ENCODE measurements around the gene SPOP.
"Not testable (repeated sequence)": the region's sequence is repeated elsewhere in the genome, so short reads cannot be mapped to it uniquely, and the experiment has no call there.

SPOP gene

GRCh38 chr17:49570540-49571242 is 107.2 kb downstream of the SPOP start:
- no peak for DNase-seq

DNA sequence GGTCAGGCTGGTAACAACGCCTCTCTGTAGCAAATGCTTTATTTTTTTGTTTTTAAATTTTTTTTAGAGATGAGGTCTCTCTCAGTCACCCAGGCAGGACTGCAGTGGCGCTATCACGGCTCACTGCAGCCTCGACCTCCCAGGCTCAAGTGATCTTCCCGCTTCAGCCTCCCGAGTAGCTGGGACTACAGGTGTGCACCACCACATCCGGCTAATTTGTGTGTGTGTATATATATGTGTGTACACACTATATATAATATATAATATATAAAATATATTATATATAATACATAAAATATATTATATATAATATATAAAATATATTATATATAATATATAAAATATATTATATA is 109.2 kb downstream of the SPOP start:
- not testable (repeated sequence) for DNase-seq

DNA sequence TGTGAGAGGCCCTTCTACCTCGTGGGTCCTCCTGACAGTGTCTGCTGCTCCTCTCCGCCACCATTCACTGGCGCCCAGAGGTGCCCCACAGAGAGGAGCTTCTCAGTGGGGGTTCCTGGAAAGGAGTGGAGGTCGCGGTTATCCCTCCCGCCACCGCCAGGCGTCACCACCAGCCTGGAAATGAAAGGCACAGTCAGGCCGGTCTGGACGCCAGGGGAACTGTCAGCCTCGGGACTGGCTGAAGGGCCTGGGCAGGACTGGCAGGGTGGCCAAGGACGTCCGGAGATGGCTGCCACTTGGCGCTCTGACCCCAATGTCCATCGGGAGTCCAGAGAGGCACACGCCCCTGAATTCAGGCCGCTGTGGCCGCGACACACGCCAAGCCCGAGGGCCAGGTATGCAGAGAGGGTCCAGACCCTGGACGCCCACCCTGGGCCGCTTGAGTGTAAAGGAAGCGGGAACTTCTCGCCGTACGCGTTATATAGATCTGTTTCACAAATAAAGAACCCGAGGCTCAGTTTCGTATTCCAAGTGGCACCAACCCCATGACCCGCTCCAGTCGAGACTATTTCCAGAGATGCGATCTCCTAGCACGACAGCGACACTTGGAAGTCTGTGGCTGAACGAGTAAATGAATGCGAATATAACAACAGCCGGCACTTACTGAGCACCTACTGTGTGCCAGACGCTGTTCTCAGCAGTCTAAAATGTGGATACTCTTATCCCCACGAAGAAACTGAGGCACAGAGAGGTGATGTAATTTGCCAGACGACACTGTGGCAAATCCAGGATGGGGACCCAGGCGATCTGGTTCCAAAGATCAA is 109.8 kb downstream of the SPOP start:
- DNase-seq, result no peak

DNA sequence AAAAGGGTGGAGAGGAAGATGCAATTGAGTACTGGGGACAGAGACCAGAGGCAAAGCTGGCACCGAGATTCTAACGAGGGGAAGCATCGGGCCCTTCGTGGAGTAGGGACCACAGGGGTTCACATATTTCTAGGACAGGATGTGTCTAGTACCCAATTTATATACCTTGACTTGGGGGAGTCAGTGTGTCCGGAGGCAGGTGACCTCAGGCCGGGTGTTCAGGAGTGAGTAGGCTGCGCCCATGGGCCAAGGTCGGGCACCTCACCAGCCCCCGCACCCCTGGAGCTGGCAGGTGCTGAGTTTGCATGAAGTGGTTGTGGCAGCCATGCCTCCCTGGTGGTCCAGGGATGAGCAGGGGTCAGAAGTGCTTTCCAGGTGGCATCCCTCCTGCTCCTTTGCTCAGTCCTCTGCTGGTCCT is 110.8 kb downstream of the SPOP start:
- DNase-seq, result no peak

GRCh38 chr17:49566668-49567071 is 111.2 kb downstream of the SPOP start:
- no peak for DNase-seq

- peak; percentile 70 for DNase-seq
Observed at GRCh38 chr17:49565948-49566491, 111.9 kb downstream of the SPOP start.

GRCh38 chr17:49564638-49565037 is 113.3 kb downstream of the SPOP start:
- no peak for DNase-seq

DNA sequence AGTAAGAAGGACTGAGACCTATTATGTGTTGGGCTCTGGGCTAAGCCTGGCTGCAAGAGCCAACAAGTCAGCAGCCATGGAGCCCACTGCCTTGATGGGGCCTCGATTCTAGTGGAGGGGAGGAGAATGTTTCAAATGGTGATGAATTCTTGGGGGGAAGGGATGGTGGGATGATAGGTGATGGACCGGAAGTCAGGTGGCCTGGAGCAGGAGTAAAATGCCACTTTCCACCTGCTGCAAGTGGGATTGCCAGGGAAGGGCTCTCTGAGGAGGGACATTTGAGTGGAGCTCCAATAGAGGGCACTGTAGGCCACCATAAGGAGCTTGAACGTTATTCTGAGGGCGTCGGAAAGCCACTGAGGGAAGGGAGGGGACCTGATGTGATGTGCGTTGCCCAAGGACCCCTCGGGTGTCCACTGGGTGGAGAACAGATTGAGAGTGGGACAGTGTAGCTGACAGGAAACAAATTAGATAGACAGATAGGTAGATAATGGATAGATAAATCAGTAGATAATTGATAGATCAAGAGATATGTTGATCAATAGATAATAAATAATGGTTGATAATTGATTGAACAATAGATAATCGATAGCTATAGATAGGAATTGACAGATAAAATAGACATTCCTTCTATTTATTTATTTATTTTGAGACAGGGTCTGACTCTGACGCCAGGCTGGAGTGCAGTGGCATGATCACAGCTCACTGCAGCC is 120.4 kb downstream of the SPOP start:
- no peak for DNase-seq

- no peak for DNase-seq
Observed at GRCh38 chr17:49556223-49556943, 121.5 kb downstream of the SPOP start.

- no peak for DNase-seq
Observed at GRCh38 chr17:49555495-49556222, 122.2 kb downstream of the SPOP start.

DNA sequence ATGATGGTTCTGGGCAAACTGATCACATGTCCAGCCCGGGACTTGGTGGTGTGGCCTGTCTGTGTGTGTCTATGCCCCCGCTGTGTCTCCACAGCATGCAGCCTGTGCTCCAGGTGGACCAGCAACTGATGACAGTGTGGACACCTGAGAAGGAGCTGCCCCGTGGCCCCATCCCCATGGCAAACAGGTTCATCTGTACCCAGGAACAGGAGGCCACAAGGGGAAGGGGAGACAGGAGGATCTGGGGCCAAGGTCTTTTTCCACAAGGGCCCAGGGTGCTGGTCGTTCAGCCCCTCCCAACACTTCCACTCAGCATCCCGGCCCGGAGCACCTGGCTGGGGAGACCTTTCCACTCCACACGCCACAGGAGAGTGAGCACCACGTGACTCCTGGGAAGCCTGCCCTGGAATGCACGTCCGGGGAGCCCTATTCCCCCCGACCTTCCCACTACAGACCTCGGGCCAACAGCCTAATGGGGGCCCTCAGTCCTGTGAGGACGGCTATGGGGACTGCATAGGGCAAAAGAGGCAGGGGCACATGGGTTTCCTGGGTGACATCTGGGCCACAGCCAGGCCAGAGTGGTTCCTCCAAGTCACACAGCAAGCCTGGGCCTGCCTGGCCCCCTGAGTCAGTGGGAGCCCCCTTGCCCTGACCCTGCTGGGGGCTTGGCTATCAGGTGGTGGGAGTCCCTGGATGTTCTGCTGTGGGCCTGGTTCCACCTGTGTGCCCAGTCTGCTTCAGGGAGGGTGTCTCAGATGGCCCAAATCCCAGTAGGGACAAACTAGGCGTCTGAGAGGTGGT is 123.0 kb downstream of the SPOP start:
- no peak for DNase-seq

DNA sequence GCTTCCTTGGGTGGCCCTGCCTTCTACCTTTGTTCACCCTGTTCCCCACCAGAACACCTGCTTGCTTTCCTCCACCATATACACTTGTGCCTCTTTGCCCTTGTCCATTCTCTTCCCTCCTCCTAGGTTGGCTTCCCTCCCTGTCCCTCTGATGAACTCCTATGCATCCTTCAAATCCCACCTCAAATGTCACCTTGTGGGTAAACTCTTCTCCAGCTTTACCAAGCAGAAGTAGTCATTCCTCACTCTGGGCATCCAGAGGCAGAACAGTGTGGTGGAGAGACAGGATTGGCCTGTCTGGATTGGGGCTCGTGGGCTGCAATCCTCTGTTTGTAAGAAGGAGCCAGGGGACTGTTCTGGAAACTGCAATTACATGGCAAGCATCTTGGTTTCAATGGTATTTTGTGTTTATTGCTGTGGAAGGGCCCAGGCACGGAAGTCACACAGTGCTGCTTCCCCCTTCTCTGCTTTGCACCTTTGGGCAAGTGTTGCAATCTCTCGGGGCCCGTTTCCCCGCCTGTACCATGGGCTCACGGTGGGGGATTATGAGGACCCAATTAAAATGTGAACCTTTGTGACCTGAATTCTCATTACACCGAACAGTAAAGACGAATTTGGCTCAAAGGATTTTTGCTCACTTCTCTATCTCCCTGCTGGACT is 124.1 kb downstream of the SPOP start:
- no peak for DNase-seq

DNA sequence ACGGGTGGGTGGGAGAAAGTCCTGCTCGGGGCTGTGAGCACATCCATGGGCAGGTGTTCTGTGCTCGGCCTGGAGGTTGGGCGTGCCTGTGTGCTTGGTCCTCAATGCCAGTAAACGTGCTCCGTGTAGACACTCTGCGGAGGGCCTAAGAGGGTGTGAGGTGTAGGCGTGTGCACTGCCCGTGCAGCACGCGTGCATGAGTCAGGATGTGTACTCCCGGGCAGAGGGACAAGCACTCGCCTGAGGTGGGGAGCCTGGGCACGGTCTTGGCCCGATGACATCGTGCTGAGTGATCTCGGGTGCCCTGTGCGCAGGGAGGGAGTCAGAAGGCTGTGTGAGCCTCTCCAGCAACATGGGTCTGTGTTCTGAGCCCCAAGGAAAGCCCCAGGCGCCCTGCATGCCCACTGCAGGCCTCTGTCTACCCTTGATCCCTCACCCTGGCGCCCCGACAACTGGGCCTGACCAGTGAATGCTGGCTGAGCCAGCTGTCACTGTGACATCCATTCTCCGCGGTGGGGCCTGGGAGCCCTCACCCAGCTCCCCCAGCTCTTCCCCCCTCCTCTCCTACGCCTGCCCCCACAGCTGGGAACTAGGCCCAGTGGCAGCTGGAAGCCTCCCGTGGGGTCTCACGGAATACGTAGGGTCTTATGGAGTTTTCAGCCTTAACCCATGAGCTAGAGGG is 125.7 kb downstream of the SPOP start:
- DNase-seq, result no peak

- DNase-seq, result no peak
Observed at GRCh38 chr17:49551221-49552069, 126.5 kb downstream of the SPOP start.

DNA sequence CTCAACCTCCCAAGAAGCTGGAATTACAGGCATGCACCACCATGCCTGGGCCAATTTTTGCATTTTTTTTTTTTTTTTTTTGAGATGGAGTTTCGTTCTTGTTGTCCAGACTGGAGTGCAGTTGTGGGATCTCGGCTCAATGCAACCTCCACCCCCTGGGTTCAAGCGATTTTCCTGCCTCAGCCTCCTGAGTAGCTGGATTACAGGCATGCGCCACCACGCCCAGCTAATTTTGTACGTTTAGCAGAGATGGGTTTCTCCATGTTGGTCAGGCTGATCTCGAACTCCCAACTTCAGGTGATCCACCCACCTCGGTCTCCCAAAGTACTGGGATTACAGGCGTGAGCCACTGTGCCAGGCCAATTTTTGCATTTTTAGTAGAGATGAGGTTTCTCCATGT is 127.1 kb downstream of the SPOP start:
- DNase-seq, result not testable (repeated sequence)

GRCh38 chr17:49549691-49550678 is 127.9 kb downstream of the SPOP start:
- DNase-seq, result no peak

GRCh38 chr17:49549311-49549605 is 128.6 kb downstream of the SPOP start:
- DNase-seq, result no peak

Measured in NCI-H187 treated with DMSO at 0.1 percent for 48 hours (cell line).